Liver (tissue), 9 donors: ENCODE data around the gene GSTM3. TPM values are rescaled to one million over a fixed set of nuclear protein-coding genes. Genes with fewer than 3 reads are reported as not detected.

Experiments used
- DNase-seq: peaks from one replicate; pipeline ENCODE4 v3.0.0-alpha.2; 2017; ENCODE audit warnings: low spot score
- H3K27ac ChIP-seq, 2 donors: one replicate each; pipeline ENCODE4 v1.7.0; 2013; ENCODE audit warnings: inconsistent platforms in 2 of 2, low read length in 2 of 2, control low read depth in 1 of 2, low read depth in 1 of 2, mild to moderate bottlenecking in 1 of 2
- H3K27me3 ChIP-seq, 4 donors: one replicate each; pipeline versions ENCODE4 v1.6.1 to v1.7.0; 2013; ENCODE audit warnings: low read length in 3 of 4, inconsistent platforms in 1 of 4, mild to moderate bottlenecking in 1 of 4, moderate library complexity in 1 of 4; ENCODE audit not compliant: control insufficient read depth in 4 of 4, insufficient read depth in 4 of 4
- H3K36me3 ChIP-seq, 4 donors: one replicate each; pipeline versions ENCODE4 v1.6.1 to v1.7.0; 2013; ENCODE audit warnings: low read length in 3 of 4, mild to moderate bottlenecking in 3 of 4, low read depth in 1 of 4, moderate library complexity in 1 of 4; ENCODE audit not compliant: control insufficient read depth in 4 of 4, insufficient read depth in 3 of 4
- H3K4me1 ChIP-seq, 4 donors: one replicate each; pipeline versions ENCODE4 v1.6.1 to v1.7.0; 2013; ENCODE audit warnings: low read length in 3 of 4, mild to moderate bottlenecking in 3 of 4, moderate library complexity in 1 of 4; ENCODE audit not compliant: control insufficient read depth in 4 of 4, insufficient read depth in 4 of 4
- H3K4me3 ChIP-seq, 3 donors: one replicate each; pipeline versions ENCODE4 v1.6.1 to v1.7.0; 2013; ENCODE audit warnings: low read length in 3 of 3, control low read depth in 1 of 3, low read depth in 1 of 3, mild to moderate bottlenecking in 1 of 3
- H3K9ac ChIP-seq, 2 donors: one replicate each; pipeline ENCODE4 v1.7.0; 2013; ENCODE audit warnings: low read length in 2 of 2, mild to moderate bottlenecking in 2 of 2, moderate library complexity in 2 of 2, control low read depth in 1 of 2, low read depth in 1 of 2
- H3K9me3 ChIP-seq, 4 donors: one replicate each; pipeline versions ENCODE4 v1.6.1 to v1.7.0; 2013; ENCODE audit warnings: low read length in 3 of 4; ENCODE audit not compliant: control insufficient read depth in 4 of 4
- ATF3 ChIP-seq: IDR thresholded peaks from 2 replicates; pipeline ENCODE4 v1.6.1; 2016; ENCODE audit warnings: antibody characterized with exemption
- CTCF ChIP-seq: fragments of 150-350 bp; IDR thresholded peaks from 2 replicates; pipeline ENCODE4 v1.5.1; 2017; ENCODE audit warnings: improper control_type of control experiment, low read depth, low read length; ENCODE audit not compliant: missing input control
- EGR1 ChIP-seq, 2 donors: IDR thresholded peaks; 2 replicates each; pipeline ENCODE4 v1.6.1; 2016 to 2018; ENCODE audit warnings: antibody characterized with exemption in 2 of 2, low read depth in 2 of 2
- FOXA1 ChIP-seq: IDR thresholded peaks from 2 replicates; pipeline ENCODE4 v1.6.1; 2016; ENCODE audit warnings: antibody characterized with exemption
- FOXA2 ChIP-seq: IDR thresholded peaks from 2 replicates; pipeline ENCODE4 v1.6.1; 2016; ENCODE audit warnings: antibody characterized with exemption
- GABPA ChIP-seq, 2 donors: IDR thresholded peaks in 1 of 2; conservative IDR thresholded peaks in 1 of 2; 2 replicates each; pipeline ENCODE4 v1.6.1; 2016; ENCODE audit warnings: antibody characterized with exemption in 2 of 2, mild to moderate bottlenecking in 1 of 2, moderate library complexity in 1 of 2
- HNF4A ChIP-seq, 2 donors: conservative IDR thresholded peaks; 2 replicates each; pipeline ENCODE4 v1.6.1; 2016; ENCODE audit warnings: antibody characterized with exemption in 2 of 2, mild to moderate bottlenecking in 2 of 2
- HNF4G ChIP-seq: IDR thresholded peaks from 2 replicates; pipeline ENCODE4 v1.6.1; 2016; ENCODE audit warnings: antibody characterized with exemption
- JUND ChIP-seq, 2 donors: IDR thresholded peaks; 2 replicates each; pipeline ENCODE4 v1.6.1; 2016; ENCODE audit warnings: antibody characterized with exemption in 2 of 2
- MAX ChIP-seq: IDR thresholded peaks from 2 replicates; pipeline ENCODE4 v1.6.1; 2016; ENCODE audit warnings: antibody characterized with exemption
- NR2F2 ChIP-seq: IDR thresholded peaks from 2 replicates; pipeline ENCODE4 v1.6.1; 2016; ENCODE audit warnings: antibody characterized with exemption
- RAD21 ChIP-seq, 2 donors: IDR thresholded peaks; 2 replicates each; pipeline ENCODE4 v1.6.1; 2016; ENCODE audit warnings: antibody characterized with exemption in 2 of 2, mild to moderate bottlenecking in 2 of 2
- REST ChIP-seq: IDR thresholded peaks from 2 replicates; pipeline ENCODE4 v1.6.1; 2016; ENCODE audit warnings: antibody characterized with exemption, mild to moderate bottlenecking
- RXRA ChIP-seq, 2 donors: IDR thresholded peaks; 2 replicates each; pipeline ENCODE4 v1.6.1; 2017 to 2018; ENCODE audit warnings: antibody characterized with exemption in 2 of 2, mild to moderate bottlenecking in 1 of 2
- SP1 ChIP-seq: IDR thresholded peaks from 2 replicates; pipeline ENCODE4 v1.6.1; 2018; ENCODE audit warnings: antibody characterized with exemption, mild to moderate bottlenecking
- TAF1 ChIP-seq: conservative IDR thresholded peaks from 2 replicates; pipeline ENCODE4 v1.6.1; 2016; ENCODE audit warnings: antibody characterized with exemption, mild to moderate bottlenecking
- YY1 ChIP-seq: IDR thresholded peaks from 2 replicates; pipeline ENCODE4 v1.6.1; 2016; ENCODE audit warnings: antibody characterized with exemption, mild to moderate bottlenecking
- ZBTB33 ChIP-seq: IDR thresholded peaks from 2 replicates; pipeline ENCODE4 v1.6.1; 2016; ENCODE audit warnings: antibody characterized with exemption
- WGBS: extraction: QIAGEN DNeasy Blood & Tissue Kit; methylation state at CpG from one replicate; pipeline ENCODE4 v1.1.7; 2013; 5-methylcytosine and 5-hydroxymethylcytosine counted together
- polyA plus RNA-seq, 2 donors: library from polyadenylated mRNA; stranded (reverse) in 1 of 2; unstranded in 1 of 2; fragments of 200-250 nt in 1 of 2; fragments of >200 nt in 1 of 2; fragmentation: Nextera tagmentation in 1 of 2; extraction: Ambion mirVana in 1 of 2; gene quantifications; one replicate each; pipeline versions ENCODE4 v1.2.1 to v1.2.3, GENCODE V29; 2013 to 2015
- total RNA-seq, 2 donors: library from RNA; depleted of rRNA; stranded (reverse); fragments of >200 nt; gene quantifications; one replicate each; pipeline ENCODE4 v1.2.3, GENCODE V29; 2014
- donor health status: healthy.
- donor health status: healthy.
- donor health status: healthy.
- donor health status: healthy.
- donor health status: healthy.

Gene GSTM3
- total and polyA plus RNA-seq, 4 donors = 6.9 to 51.5 (median 34.9) TPM

- Histone ChIP-seq H3K9me3 (no peaks in the 10 kb centered on the region), H3K4me1 (no peaks in the 10 kb centered on the region), H3K9ac (no peak overlapping the region), H3K27me3 (no peaks in the 10 kb centered on the region), H3K27ac (no peak overlapping the region), H3K4me3 (no peak overlapping the region), H3K36me3 (no peaks in the 10 kb centered on the region)
- DNase-seq = no peak
- TF ChIP-seq FOXA2 = no peak
- TF ChIP-seq NR2F2 = no peak
- TF ChIP-seq YY1 = no peak
- 90% methylated on average over 4 of the region's 4 CpGs for WGBS
Observed at GRCh38 chr1:109725510-109725909, 15.3 kb downstream of the GSTM3 start.

GRCh38 chr1:109724933-109725332 lies 15.9 kb downstream of the GSTM3 start:
- 91% methylated on average over 5 of the region's 5 CpGs for WGBS
- TF ChIP-seq NR2F2 (no peak), HNF4A (conservative IDR thresholded peaks at IDR 0.05) (no peak), TAF1 (no peak), RAD21 (IDR thresholded peaks at IDR 0.05) (no peak), HNF4G (no peak), CTCF (no peak), SP1 (no peak), ZBTB33 (no peak), FOXA2 (no peak), REST (no peak), MAX (no peak), EGR1 (IDR thresholded peaks at IDR 0.05; ENCODE audit: low read depth in 2 of 2) (no peak), JUND (IDR thresholded peaks at IDR 0.05) (no peak), RXRA (IDR thresholded peaks at IDR 0.05) (no peak), ATF3 (no peak), YY1 (no peak), GABPA (IDR thresholded peaks at IDR 0.05 in 1 of 2, conservative IDR thresholded peaks at IDR 0.05 in 1 of 2) (no peak), FOXA1 (no peak)
- no peak overlapping the region for H3K9ac ChIP-seq
- no peaks in the 10 kb centered on the region for H3K4me1 ChIP-seq
- no peak overlapping the region for H3K27ac ChIP-seq
- no peak overlapping the region for H3K4me3 ChIP-seq
- no peaks in the 10 kb centered on the region for H3K9me3 ChIP-seq
- DNase-seq = no peak
- no peaks in the 10 kb centered on the region for H3K27me3 ChIP-seq
- H3K36me3 ChIP-seq = no peaks in the 10 kb centered on the region
